Glomerular endothelial cell (primary cell): ENCODE results near the gene ADD1. TPM values are rescaled to one million over a fixed set of nuclear protein-coding genes. Genes with fewer than 3 reads are reported as not detected.

Experiments
- DNase-seq: peaks from one replicate; pipeline ENCODE4 v3.0.0-alpha.2; 2011; ENCODE audit warnings: low read depth, low spot score; ENCODE audit errors: extremely low read depth
- total RNA-seq: library from RNA; depleted of rRNA; stranded (reverse); fragments of >200 nt; gene quantifications from 2 replicates; pipeline ENCODE4 v1.2.3, GENCODE V29; 2015

Gene ADD1
- total RNA-seq, 1 donor from 2014 or later = 265 TPM

- DNase-seq = no peak
These were observed 23.2 kb upstream of the ADD1 start for GRCh38 chr4:2820216-2820982.

DNA sequence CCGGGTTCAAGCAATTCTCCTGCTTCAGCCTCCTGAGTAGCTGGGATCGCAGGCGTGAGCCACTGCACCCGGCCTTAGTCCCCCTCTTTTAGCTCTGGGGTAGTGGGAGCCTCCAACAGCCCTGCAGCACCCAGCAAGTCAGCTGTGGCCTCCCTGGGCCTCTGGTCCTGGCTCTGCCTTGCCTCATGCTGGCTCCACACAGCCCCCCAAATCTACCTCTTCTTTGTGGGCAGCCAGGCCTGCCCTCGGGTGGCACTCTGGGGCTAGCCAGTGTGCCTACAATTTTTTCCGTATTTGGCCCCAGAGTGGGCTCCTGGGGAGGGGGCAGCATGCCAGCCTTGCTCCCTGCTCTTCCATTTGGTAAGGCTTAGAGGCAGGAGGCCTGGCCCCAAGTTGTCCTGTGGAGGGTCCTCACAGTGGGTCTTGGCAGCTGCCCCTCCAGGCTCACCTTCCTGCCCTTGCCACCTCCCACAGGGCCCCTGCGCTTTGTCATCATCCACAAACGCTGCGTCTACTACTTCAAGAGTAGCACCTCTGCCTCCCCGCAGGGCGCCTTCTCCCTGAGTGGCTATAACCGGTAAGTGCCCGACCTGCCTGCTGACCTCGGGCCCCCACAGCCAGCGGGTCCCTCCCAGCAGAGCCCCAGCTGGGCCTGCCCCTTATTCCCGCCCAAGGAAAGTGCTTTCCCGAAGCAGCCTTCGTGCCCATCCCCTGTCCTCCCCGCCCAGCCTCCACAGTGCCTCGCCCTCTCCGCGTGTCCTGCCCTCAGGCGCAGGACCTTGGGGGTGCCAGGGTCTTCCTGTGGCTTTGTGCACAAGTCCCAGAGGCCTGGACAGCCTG lies 21.0 kb upstream of the ADD1 start:
- DNase-seq = no peak

GRCh38 chr4:2823301-2823670 lies 20.4 kb upstream of the ADD1 start:
- no peak for DNase-seq

- DNase-seq = no peak
These were observed 19.8 kb upstream of the ADD1 start for GRCh38 chr4:2823671-2824328.

GRCh38 chr4:2824329-2824835 lies 19.3 kb upstream of the ADD1 start:
- DNase-seq = no peak

- no peak for DNase-seq
These were observed 18.7 kb upstream of the ADD1 start for GRCh38 chr4:2824836-2825381.

- no peak for DNase-seq
These were observed 17.9 kb upstream of the ADD1 start for GRCh38 chr4:2825740-2826139.

GRCh38 chr4:2827071-2827873 lies 16.4 kb upstream of the ADD1 start:
- DNase-seq = no peak

- no peak for DNase-seq
These were observed 15.5 kb upstream of the ADD1 start for GRCh38 chr4:2827874-2828751.

DNA sequence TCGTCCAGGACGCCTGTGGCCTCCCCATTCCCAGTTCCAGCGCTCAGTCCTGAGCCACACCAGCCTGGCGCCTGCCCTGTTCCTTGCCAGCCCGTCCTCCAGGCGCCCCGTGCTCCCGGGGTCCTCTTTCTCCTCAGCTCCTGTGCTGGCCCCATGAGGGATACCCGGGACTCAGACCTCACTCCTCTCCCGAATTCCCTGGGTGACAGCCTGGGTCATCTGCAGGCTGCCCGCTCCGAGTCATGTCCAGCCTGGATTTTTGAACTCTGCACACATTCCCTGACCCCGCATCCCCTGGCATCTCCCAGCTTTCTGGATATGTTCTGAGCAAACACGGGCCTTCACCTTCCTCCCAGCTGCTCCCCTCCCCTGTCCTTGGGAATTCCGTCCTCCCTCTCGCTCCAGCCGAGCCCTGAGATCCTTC lies 14.9 kb upstream of the ADD1 start:
- DNase-seq = no peak

DNA sequence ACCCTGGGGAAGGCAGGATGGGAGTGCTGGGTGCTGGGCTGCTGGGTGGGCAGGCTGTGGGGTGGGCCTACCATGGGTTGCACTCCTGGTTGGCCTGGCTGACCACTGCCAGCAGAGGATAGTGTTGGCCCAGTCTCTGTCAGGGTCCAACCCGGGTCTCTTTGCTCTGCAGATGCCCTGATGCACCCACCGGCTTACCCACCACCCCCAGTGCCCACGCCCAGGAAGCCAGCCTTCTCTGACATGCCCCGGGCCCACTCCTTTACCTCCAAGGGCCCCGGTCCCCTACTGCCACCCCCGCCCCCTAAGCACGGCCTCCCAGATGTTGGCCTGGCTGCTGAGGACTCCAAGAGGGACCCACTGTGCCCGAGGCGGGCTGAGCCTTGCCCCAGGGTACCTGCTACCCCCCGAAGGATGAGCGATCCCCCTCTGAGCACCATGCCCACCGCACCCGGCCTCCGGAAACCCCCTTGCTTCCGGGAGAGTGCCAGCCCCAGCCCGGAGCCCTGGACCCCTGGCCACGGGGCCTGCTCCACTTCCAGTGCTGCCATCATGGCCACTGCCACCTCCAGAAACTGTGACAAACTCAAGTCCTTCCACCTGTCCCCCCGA lies 14.2 kb upstream of the ADD1 start:
- DNase-seq = no peak

- no peak for DNase-seq
These were observed 13.7 kb upstream of the ADD1 start for GRCh38 chr4:2829933-2830451.

- DNase-seq = no peak
These were observed 12.7 kb upstream of the ADD1 start for GRCh38 chr4:2830632-2831610.

GRCh38 chr4:2831611-2832308 lies 11.9 kb upstream of the ADD1 start:
- DNase-seq = no peak

DNA sequence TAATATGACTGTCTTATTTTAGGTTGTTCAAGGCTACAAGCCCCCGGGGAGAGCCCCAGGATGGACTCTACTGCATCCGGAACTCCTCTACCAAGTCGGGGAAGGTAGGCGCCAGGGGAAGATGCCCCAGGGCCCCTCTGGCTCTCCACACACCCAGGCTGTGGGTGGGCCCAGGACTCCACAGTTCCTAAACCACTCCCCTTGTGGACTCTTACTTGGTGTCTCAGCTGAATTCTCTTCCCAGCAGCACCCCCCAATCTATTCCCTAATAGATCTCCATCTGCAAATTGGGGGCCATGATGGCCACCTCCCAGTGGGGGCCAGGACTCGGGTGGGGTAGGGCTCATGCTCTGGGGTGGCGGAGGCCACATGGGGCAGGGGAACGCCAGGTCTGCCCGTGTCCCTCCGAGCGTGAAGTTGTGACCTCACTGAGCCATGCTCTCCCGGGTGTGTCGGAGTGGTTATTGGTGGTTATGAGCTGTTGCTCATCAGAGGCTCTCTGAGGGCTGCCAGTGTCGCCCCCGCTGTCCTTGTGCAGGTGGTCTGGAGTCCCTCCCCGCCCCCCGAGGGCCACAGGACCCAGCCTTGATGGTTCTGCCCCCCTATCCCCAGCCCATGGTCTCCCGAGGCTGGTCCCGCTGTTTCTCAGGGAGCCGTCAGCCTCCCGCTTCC lies 11.2 kb upstream of the ADD1 start:
- DNase-seq = no peak

DNA sequence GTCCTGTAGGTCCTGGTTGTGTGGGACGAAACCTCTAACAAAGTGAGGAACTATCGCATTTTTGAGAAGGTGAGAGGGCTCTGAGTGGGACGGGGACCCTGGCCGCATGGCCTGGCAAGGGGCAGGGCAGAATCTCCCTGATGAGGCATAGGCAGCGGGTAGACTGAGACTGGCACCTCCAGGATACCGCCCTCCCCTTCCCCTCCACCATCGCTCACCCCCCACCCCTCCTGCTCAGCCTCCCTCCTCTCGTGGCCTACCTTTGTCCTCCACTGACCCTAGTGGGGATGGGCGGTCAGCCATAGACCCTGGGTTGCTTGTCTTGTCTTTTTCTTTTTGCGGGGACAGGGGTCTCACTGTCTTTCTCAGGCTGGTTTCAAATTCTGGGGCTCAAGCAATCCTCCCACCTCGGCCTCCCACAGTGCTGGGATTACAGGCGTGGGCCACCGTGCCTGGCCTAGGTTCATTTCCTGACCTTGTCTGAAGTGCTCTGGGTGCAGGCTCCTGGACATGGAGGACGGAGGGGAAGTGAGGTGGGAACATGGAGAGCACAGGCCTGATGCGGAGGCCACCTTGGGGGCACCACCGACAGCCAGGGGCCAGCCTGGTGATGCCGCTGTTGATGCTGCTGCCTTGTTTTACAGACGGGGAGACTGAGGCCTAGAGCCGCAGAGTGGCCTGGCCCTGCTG lies 10.5 kb upstream of the ADD1 start:
- no peak for DNase-seq
